Keratinocyte (primary cell): ENCODE measurements around the gene PADI4. TPM values are rescaled to one million over a fixed set of nuclear protein-coding genes. Genes with fewer than 3 reads are reported as not detected.

ENCODE experiments used
- DNase-seq: peaks from one replicate; pipeline ENCODE4 v3.0.0-alpha.2; 2011; ENCODE audit warnings: low read depth, missing footprints, low spot score
- FAIRE-seq: peaks from 2 replicates; lab custom pipeline; 2011; peaks lifted over from hg19 to GRCh38; lab: Jason Lieb, UNC
- H2AFZ ChIP-seq: 2 replicates; pipeline ENCODE4 v1.6.0; 2012; ENCODE audit warnings: low read length, control low read depth, inconsistent platforms; ENCODE audit not compliant: control insufficient read depth
- H3K27ac ChIP-seq: 2 replicates; pipeline ENCODE4 v1.5.1; 2011; ENCODE audit warnings: low read length; ENCODE audit not compliant: control insufficient read depth, insufficient read depth
- H3K27me3 ChIP-seq: 3 replicates; pipeline ENCODE4 v1.6.0; 2011; ENCODE audit warnings: low read length; ENCODE audit not compliant: control insufficient read depth, insufficient read depth; ENCODE audit errors: extremely low read depth
- H3K36me3 ChIP-seq, 2 experiments: 2 replicates in 1 of 2; 3 replicates in 1 of 2; pipeline ENCODE4 v1.5.1; 2011; ENCODE audit warnings: low read length in 2 of 2, mild to moderate bottlenecking in 1 of 2; ENCODE audit not compliant: control insufficient read depth in 2 of 2, insufficient read depth in 2 of 2; ENCODE audit errors: extremely low read depth in 1 of 2
- H3K4me1 ChIP-seq: 3 replicates; pipeline ENCODE4 v1.5.1; 2011; ENCODE audit warnings: low read length; ENCODE audit not compliant: control insufficient read depth, insufficient read depth; ENCODE audit errors: extremely low read depth
- H3K4me2 ChIP-seq: 3 replicates; pipeline ENCODE4 v1.6.0; 2011; ENCODE audit warnings: low read depth, low read length; ENCODE audit not compliant: control insufficient read depth, insufficient read depth; ENCODE audit errors: extremely low read depth
- H3K4me3 ChIP-seq, 3 experiments: fragments of 200-600 bp in 1 of 3; sonication (generic) in 1 of 3; 2 replicates in 2 of 3; 3 replicates in 1 of 3; pipeline ENCODE4 v1.5.1; 2011 to 2016; ENCODE audit warnings: low read length in 3 of 3, mild to moderate bottlenecking in 3 of 3, control low read depth in 2 of 3, inconsistent platforms in 1 of 3, low read depth in 1 of 3, mixed read lengths in 1 of 3, mixed run types in 1 of 3, moderate library complexity in 1 of 3; ENCODE audit not compliant: control insufficient read depth in 2 of 3, insufficient read depth in 2 of 3; ENCODE audit errors: extremely low read depth in 1 of 3
- H3K79me2 ChIP-seq: 2 replicates; pipeline ENCODE4 v1.6.0; 2012; ENCODE audit warnings: low read length; ENCODE audit not compliant: control insufficient read depth, insufficient read depth
- H3K9ac ChIP-seq: 3 replicates; pipeline ENCODE4 v1.6.0; 2011; ENCODE audit warnings: low read length; ENCODE audit not compliant: control insufficient read depth, insufficient read depth; ENCODE audit errors: extremely low read depth
- H3K9me1 ChIP-seq: 3 replicates; pipeline ENCODE4 v1.6.0; 2011; ENCODE audit warnings: low read length; ENCODE audit not compliant: control insufficient read depth, insufficient read depth; ENCODE audit errors: extremely low read depth
- H3K9me3 ChIP-seq: 2 replicates; pipeline ENCODE4 v1.5.1; 2012; ENCODE audit warnings: low read depth, low read length; ENCODE audit not compliant: control insufficient read depth
- H4K20me1 ChIP-seq: 3 replicates; pipeline ENCODE4 v1.6.0; 2011; ENCODE audit warnings: low read length; ENCODE audit not compliant: control insufficient read depth, insufficient read depth; ENCODE audit errors: extremely low read depth
- CTCF ChIP-seq, 3 experiments: IDR thresholded peaks in 1 of 3; conservative IDR thresholded peaks in 1 of 3; optimal IDR thresholded peaks in 1 of 3; 2 replicates in 2 of 3; 3 replicates in 1 of 3; pipeline versions ENCODE3 to v1.5.1; 2011; ENCODE audit warnings: low read length in 3 of 3, mild to moderate bottlenecking in 3 of 3, moderate library complexity in 2 of 3, control low read depth in 1 of 3, inconsistent platforms in 1 of 3; ENCODE audit not compliant: insufficient read depth in 2 of 3; ENCODE audit errors: extremely low read depth in 1 of 3
- EZH2 ChIP-seq: IDR thresholded peaks from one replicate; pipeline ENCODE4 v1.6.1; 2012; ENCODE audit warnings: inconsistent platforms, mild to moderate bottlenecking, low read length, moderate library complexity
- dilution Hi-C: fragments of 300-500 bp; cut with MboI; formaldehyde crosslinking; loops from one replicate; pipeline ENCODE4 v1.7.0; 2020; ENCODE audit warnings: low sequenced_read_pairs; ENCODE audit not compliant: extremely low pct_ligation_motif_present
- polyA plus RNA-seq, 5 experiments: library from polyadenylated mRNA; depleted of rRNA in 3 of 5; stranded (reverse) in 3 of 5; stranded (forward) in 1 of 5; unstranded in 1 of 5; fragments of >200 nt; gene quantifications; 1 replicate in 1 of 5; 2 replicates in 3 of 5; 3 replicates in 1 of 5; pipeline versions ENCODE4 v1.2.1 to v1.2.3, GENCODE V29; 2011 to 2012; ENCODE audit warnings: missing spikeins in 2 of 5, low read depth in 1 of 5, low replicate concordance in 1 of 5

PADI4 gene
- polyA plus RNA-seq, 1 donor (not counting 4 experiments of a cell fraction or from before 2014, with no cell fraction given), result 0.03 TPM

GRCh38 chr1:17290553-17290952 is 17.4 kb upstream of the PADI4 start:
- dilution Hi-C loops, result no loop called here
- no peak overlapping the region for H3K9ac ChIP-seq
- no peaks in the 10 kb centered on the region for H3K79me2 ChIP-seq
- no peaks in the 10 kb centered on the region for H3K9me1 ChIP-seq
- H3K9me3 ChIP-seq, result no peaks in the 10 kb centered on the region
- FAIRE-seq, result peak; percentile 58
- TF ChIP-seq EZH2, result no peak
- no peak for TF ChIP-seq CTCF (optimal IDR thresholded peaks at IDR 0.05 in 1 of 3, IDR thresholded peaks at IDR 0.05 in 1 of 3, conservative IDR thresholded peaks at IDR 0.05 in 1 of 3; ENCODE audit: extremely low read depth in 1 of 3, insufficient read depth in 2 of 3, low read length in 3 of 3)
- H3K27me3 ChIP-seq, result no peaks in the 10 kb centered on the region
- H3K4me1 ChIP-seq, result peaks cover 54% of the 10 kb centered on the region
- no peaks in the 10 kb centered on the region for H3K36me3 ChIP-seq
- no peak overlapping the region for H2AFZ ChIP-seq
- H3K4me2 ChIP-seq, result no peak overlapping the region
- no peak for DNase-seq
- H4K20me1 ChIP-seq, result no peaks in the 10 kb centered on the region
- H3K27ac ChIP-seq, result no peak overlapping the region
- no peak overlapping the region for H3K4me3 ChIP-seq

GRCh38 chr1:17292299-17293160 is 15.5 kb upstream of the PADI4 start:
- dilution Hi-C loops, result no loop called here
- H4K20me1 ChIP-seq, result no peaks in the 10 kb centered on the region
- DNase-seq, result no peak
- H3K79me2 ChIP-seq, result no peaks in the 10 kb centered on the region
- H3K9me3 ChIP-seq, result no peaks in the 10 kb centered on the region
- H3K27me3 ChIP-seq, result no peaks in the 10 kb centered on the region
- TF ChIP-seq EZH2 (no peak), CTCF (optimal IDR thresholded peaks at IDR 0.05 in 1 of 3, IDR thresholded peaks at IDR 0.05 in 1 of 3, conservative IDR thresholded peaks at IDR 0.05 in 1 of 3; ENCODE audit: extremely low read depth in 1 of 3, insufficient read depth in 2 of 3, low read length in 3 of 3) (no peak)
- peak; percentile 44 for FAIRE-seq
- H3K9ac ChIP-seq, result no peak overlapping the region
- no peak overlapping the region for H3K4me3 ChIP-seq
- H3K36me3 ChIP-seq, result no peaks in the 10 kb centered on the region
- H3K4me2 ChIP-seq, result peak overlapping the region; percentile 58
- H3K4me1 ChIP-seq, result peaks cover 46% of the 10 kb centered on the region
- H3K27ac ChIP-seq, result peak overlapping the region; percentile 38
- H2AFZ ChIP-seq, result no peak overlapping the region
- no peaks in the 10 kb centered on the region for H3K9me1 ChIP-seq
